Endometrial microvascular endothelial cells (primary cell): ENCODE results near the gene CTNND1. TPM values are rescaled to one million over a fixed set of nuclear protein-coding genes. Genes with fewer than 3 reads are reported as not detected.
"Not testable (repeated sequence)": the region's sequence is repeated elsewhere in the genome, so short reads cannot be mapped to it uniquely, and the experiment has no call there.

Experiments used
- in situ Hi-C: cut with HindIII; loops from 2 replicates; pipeline ENCODE4 v1.10.0; 2017; ENCODE audit warnings: low sequenced_read_pairs, low pct_unique_long_range_greater_than_20kb; ENCODE audit errors: inconsistent ontology term
- total RNA-seq: library from RNA; depleted of rRNA; stranded (reverse); fragments of >200 nt; gene quantifications from one replicate; pipeline ENCODE4 v1.2.3, GENCODE V29; 2015; ENCODE audit errors: inconsistent ontology term

CTNND1 gene
- total RNA-seq, 1 donor from 2014 or later, result 158 TPM

DNA sequence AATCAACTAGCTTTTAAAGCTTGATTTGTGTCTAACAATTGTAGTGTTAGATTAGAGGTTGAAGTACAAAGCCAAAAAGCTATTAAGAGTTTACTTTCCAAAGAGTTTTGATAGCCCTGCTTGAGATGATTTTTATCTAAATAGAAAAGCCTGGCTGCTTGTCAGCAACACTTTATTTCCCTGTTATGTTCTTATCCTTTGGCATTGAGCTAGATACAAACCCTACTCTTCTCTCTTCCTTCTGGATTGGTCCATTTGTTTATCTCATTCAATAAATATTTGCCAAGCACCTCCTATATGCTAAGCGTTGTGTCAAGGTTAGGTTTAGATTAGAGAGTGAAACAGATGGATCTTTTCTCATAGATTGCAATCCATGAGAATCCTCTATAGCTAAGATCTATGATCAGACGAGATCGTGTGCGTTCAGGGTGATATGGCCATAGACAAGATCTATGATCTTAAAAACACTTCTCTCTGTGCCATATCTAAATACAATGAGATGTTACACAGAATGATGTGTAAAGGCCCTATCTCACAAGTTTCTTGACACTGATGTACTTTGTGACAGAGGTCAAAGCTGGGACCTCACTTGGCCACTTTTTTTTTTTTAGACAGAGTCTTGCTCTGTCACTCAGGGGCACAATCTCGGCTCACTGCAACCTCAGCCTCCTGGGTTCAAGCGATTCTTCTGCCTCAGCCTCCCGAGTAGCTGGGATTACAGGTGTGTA, 57.8 kb downstream of the CTNND1 start:
- in situ Hi-C loops, result no loop called here

DNA sequence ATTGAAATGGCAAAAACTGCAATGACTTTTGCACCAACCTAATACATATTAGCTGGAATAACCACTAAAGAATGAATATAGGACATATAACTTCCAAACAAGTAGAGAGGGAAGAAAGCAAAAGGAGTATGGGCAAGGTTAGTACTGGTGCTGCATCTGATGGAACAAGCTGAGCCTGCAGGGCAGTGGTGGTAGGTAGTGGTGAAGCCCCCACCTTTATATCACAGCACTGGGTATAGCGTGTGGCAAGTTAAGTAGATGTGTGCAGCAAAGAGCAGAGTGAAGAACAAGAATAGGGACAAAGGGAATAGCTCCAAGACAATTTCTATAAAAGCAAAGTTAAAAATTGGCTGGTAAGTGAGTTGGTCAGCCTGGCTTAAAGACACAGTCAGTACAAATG, 62.3 kb downstream of the CTNND1 start:
- in situ Hi-C loops, result no loop called here

DNA sequence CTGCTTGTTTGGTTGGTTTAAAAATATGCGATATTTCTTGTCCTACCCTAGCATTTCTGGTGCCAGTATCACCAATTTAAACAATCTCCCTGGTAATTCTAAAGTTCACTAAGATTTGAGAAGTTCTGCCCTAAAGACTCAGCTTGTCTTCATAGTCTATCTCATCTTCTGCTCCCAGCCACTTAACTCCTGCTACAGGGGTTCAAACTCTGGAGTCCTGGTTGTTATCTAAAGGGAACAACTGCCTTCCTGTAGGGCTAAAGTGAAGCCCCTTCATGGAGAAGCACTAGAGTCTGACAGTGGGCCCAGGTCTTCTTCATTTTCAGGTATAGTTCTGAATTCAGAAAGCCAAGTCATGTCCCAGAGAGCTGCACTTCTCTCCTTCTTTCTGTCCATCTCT, 73.2 kb downstream of the CTNND1 start:
- in situ Hi-C loops, result no loop called here

DNA sequence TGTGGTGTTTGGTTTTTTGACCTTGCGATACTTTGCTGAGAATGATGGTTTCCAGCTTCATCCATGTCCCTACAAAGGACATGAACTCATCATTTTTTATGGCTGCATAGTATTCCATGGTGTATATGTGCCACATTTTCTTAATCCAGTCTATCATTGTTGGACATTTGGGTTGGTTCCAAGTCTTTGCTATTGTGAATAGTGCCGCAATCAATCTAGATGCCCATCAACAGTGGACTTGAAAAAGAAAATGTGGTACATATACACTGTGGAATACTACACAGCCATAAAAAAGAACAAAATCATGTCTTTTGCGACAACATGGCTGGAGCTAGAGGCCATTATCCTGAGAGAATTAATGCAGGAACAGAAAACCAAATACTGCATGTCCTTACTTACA, 77.0 kb downstream of the CTNND1 start:
- in situ Hi-C loops, result not testable (repeated sequence)

DNA sequence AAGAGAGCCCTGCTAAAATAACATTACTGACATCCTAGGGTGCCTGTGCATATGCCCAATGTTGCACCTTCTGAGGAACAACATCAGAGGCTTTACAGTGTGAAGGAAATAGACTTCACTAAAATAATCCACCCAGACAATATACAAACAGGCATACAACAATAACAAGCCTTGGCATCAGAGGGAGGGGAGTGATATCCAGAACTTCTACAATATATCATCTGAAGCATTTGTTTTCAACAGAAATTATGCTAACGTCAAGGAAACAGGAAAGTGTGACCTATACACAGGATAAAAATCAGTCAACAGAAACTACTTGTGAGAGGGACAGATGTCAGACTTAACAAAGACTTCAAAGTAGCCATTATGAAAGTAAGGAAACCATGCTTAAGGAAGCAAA, 81.3 kb downstream of the CTNND1 start:
- in situ Hi-C loops, result no loop called here

DNA sequence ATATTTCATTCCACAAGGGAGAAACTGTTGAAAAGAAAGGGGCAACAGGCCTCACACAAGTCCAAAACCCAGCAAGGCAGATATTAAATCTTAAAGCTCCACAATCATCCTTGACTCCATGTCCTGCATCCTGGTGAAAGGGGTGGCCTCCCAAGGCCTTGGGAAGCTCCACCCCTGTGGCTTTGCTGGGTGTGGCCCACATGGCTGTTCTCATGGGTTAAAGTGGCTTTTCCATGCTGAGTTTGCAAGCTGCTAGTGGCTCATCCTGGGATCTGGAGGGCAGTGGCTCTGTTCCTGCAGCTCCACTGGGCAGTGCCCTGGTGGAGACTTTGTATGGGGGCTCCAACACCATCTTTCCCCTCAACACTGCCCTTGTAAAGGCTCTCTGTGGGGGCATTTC, 106.4 kb downstream of the CTNND1 start:
- in situ Hi-C loops, result no loop called here

DNA sequence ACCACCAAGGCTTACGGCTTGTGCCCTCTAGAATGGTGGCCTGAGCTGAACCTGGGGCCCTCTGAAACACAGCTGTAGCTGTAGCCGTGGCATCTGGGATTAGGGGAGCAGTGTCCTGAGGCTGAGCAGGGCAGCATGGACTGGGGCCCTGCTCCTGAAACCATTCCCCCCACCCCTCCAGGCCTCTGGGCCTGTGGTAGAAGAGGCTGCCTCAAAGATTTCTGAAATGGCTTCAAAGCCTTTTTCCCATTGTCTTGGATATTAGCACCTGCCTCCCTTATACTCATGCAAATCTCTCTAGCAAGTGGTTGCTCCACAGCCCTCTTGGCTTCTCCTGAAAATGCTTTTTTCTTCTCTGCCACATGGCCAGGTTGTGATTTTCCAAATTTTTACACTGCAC, 106.9 kb downstream of the CTNND1 start:
- in situ Hi-C loops, result no loop called here

Other genes starting within 250 kb of the CTNND1 start
- gene SLC43A1, start 246.1 kb upstream of the CTNND1 start, total RNA-seq, result 5.5 TPM
- 75.8 TPM for gene TIMM10, start 231.0 kb upstream of the CTNND1 start, total RNA-seq
- not detected for gene SMTNL1, start 224.2 kb upstream of the CTNND1 start, total RNA-seq
- gene UBE2L6, start 194.1 kb upstream of the CTNND1 start, total RNA-seq, result 58.0 TPM
- gene SERPING1, start 164.1 kb upstream of the CTNND1 start, total RNA-seq, result 14.9 TPM
- gene YPEL4, start 111.9 kb upstream of the CTNND1 start, total RNA-seq, result not detected
- gene CLP1, start 104.0 kb upstream of the CTNND1 start, total RNA-seq, result 20.6 TPM
- gene ZDHHC5, start 93.7 kb upstream of the CTNND1 start, total RNA-seq, result 60.3 TPM
- 17.7 TPM for gene MED19, start 49.6 kb upstream of the CTNND1 start, total RNA-seq
- gene TMX2, start 49.2 kb upstream of the CTNND1 start, total RNA-seq, result 89.9 TPM
- 129 TPM for gene SELENOH, start 20.3 kb upstream of the CTNND1 start, total RNA-seq
- not detected for gene BTBD18, start 10.0 kb upstream of the CTNND1 start, total RNA-seq